GM21717 (cell line): Measurements from ENCODE around the gene GNAQ.

ENCODE experiments used
- ATAC-seq: cut with Tn5 transposase; IDR thresholded peaks from one replicate; pipeline ENCODE4 v1.9.1; 2021; ENCODE audit warnings: mild to moderate bottlenecking, moderate library complexity; ENCODE audit not compliant: unreplicated experiment

Gene GNAQ

GRCh38 chr9:77820293-77820954 lies 211.2 kb downstream of the GNAQ start:
- ATAC-seq, result no peak

- no peak for ATAC-seq
These were observed 212.0 kb downstream of the GNAQ start for GRCh38 chr9:77819657-77820056.

- ATAC-seq, result peak; percentile 57
These were observed 213.9 kb downstream of the GNAQ start for GRCh38 chr9:77817590-77818311.

- ATAC-seq, result no peak
These were observed 214.8 kb downstream of the GNAQ start for GRCh38 chr9:77816641-77817341.

- no peak for ATAC-seq
These were observed 216.4 kb downstream of the GNAQ start for GRCh38 chr9:77815260-77815659.

DNA sequence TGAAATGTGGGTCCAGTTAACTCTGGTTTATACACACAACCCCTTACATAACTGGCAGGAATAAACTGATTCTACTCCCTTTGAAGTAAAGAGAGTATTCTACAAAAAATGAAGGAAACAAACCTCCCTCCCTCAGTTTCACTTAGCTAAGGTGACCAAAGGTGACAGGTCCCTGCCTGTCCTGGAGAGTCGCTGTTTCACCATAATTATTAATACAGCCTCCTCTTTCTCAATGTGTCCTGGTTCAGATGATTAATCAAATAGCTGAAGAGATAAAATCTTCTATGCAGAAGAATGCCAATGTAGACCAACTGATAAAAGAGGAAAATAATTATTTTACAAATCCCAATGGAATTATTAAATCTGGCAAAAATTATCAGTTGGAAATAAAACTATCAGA lies 219.8 kb downstream of the GNAQ start:
- ATAC-seq, result no peak

DNA sequence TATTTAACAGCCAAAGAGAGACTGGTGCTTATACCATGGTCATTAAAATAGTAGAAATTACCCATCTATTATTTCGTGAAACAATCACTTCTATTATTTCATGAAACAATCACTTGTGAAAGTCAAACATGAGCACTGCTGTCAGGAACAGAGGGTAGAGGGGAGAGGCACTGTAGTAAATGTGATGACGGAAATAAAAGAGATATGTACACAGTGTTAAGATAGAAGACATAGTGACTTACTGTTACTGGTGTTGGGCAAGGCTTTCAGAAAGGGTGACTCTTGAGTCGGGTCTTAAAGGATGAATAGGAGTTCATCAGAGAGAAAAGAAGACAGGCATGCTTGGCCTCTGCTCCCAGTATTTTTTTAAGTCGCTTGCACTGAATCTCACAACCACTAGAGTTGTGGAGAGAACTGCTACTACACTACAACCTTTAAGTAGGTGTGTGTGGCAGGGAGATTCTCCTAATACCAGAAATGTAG lies 220.9 kb downstream of the GNAQ start:
- ATAC-seq, result no peak

GRCh38 chr9:77810047-77810446 lies 221.6 kb downstream of the GNAQ start:
- ATAC-seq, result no peak

DNA sequence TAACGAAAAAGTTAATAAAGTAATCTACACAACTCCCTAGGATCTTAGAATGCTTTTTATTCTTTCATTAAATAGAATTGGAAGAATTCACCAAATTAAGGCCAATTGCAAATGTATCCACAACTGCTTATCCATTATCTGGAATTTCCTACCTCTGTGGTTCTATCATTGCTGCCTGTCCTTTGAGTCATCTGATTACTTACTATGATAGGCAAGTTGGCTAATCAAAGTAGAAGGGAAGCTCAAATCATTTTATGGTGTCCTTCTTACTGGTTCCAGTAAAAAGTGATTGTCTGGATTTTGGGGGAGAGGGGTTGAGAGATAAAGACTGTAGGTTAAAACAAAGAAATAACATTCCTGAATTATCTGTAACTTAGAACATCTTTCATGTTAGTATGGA lies 222.1 kb downstream of the GNAQ start:
- ATAC-seq, result no peak

GRCh38 chr9:77808751-77809081 lies 222.9 kb downstream of the GNAQ start:
- no peak for ATAC-seq

DNA sequence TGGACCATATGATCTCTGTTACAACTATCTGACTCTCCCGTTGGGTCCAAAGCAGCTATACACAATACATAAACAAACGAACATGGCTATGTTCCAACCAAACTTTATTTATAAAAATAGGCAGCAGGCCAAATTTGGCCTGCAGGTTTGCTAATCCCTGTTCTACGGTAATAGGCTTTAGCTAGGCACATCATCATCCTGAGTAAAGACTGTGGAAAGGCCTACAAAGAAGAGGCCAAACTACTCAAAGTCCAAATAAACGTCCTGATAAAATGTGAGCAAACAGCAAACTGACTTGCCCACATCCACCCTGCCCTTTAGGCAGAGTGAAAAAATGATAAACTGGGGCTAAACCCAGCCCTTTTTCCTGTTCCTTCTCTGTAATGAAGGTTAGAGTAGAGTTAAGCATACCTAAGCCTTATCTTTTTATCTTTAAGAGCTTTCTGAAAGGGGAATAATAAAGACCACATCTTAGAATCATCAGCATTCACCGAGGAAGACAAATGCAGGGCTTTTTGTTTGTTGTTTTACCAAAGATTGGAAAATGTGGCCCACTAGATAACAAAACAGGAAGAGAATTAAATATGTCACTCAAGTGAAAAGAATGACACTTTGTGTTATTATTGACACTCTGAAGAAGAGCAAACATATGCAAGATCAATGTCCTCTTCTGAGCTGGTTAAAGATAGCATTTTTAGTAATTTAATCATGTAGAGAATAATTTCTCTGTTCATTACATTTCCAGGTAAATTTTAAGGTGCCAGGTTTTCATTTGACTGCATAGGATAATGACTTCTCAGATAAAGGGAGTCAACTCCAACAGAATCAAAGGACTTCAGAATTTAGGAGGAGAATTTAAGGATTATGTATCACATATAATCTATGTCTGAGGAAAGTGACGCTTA lies 223.5 kb downstream of the GNAQ start:
- no peak for ATAC-seq

- no peak for ATAC-seq
These were observed 224.3 kb downstream of the GNAQ start for GRCh38 chr9:77807281-77807683.

GRCh38 chr9:77806741-77807140 lies 224.9 kb downstream of the GNAQ start:
- no peak for ATAC-seq

- ATAC-seq, result no peak
These were observed 225.8 kb downstream of the GNAQ start for GRCh38 chr9:77805810-77806209.

GRCh38 chr9:77803423-77803822 lies 228.2 kb downstream of the GNAQ start:
- ATAC-seq, result no peak

- ATAC-seq, result no peak
These were observed 228.9 kb downstream of the GNAQ start for GRCh38 chr9:77802515-77803293.

DNA sequence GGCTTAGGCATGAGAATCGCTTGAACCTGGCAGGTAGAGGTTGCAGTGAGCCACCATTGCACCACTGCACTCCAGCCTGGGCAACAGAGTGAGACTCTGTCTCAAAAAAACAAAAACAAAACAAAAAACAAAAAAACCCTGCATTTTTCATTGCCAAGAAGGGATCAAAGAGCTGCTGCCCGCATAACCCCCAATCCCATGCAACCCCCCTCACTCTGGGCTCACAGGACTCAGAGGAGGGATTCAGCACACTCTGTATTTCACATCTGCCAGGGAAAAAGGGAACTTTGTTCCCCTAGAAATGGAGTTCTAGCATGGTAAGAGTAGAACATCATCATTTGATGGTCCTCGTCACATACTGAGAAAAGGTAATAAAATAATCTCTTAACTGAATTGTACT lies 229.5 kb downstream of the GNAQ start:
- no peak for ATAC-seq

GRCh38 chr9:77800924-77801551 lies 230.6 kb downstream of the GNAQ start:
- ATAC-seq, result no peak

DNA sequence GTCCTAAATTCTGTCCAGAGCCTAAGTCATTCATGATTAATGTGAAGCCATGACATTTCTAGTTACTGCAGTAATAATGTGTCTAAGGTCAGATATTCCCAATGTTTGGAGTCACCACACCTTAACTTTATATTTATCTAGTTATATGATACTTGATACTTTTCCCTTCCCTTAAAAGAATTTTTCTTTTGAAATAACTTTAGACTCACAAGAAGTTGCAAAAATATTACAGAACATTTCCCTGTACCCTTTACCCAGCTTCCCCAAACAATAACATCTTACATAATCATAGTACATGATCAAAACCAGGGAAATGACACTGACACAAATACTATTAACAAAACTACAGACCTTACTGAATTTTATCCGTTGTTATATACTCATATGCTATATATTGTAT lies 233.5 kb downstream of the GNAQ start:
- ATAC-seq, result no peak

GRCh38 chr9:77794985-77795384 lies 236.6 kb downstream of the GNAQ start:
- no peak for ATAC-seq
